Stimulated activated CD8-positive, alpha-beta memory T cell treated with anti-CD3 and anti-CD28 coated beads, Interleukin-15, amount 100 ng/mL, for 1 hour (primary cell): ENCODE data around the gene KIFC3.
"Not testable (repeated sequence)": the region's sequence is repeated elsewhere in the genome, so short reads cannot be mapped to it uniquely, and the experiment has no call there.

ENCODE experiments used
- DNase-seq: peaks from one replicate; pipeline ENCODE4 v3.0.0-alpha.2; 2020; ENCODE audit warnings: low read depth

The KIFC3 gene

GRCh38 chr16:57803134-57803990 lies 1.1 kb upstream of the KIFC3 start:
- no peak for DNase-seq

- DNase-seq, result no peak
Measured at GRCh38 chr16:57801809-57802340, 416 bp downstream of the KIFC3 start.

GRCh38 chr16:57801098-57801808 lies 1.0 kb downstream of the KIFC3 start:
- no peak for DNase-seq

GRCh38 chr16:57800200-57801097 lies 1.8 kb downstream of the KIFC3 start:
- no peak for DNase-seq

GRCh38 chr16:57799600-57800199 lies 2.6 kb downstream of the KIFC3 start:
- DNase-seq, result no peak

GRCh38 chr16:57798953-57799599 lies 3.2 kb downstream of the KIFC3 start:
- no peak for DNase-seq

- no peak for DNase-seq
Measured at GRCh38 chr16:57798267-57798810, 4.0 kb downstream of the KIFC3 start.

- DNase-seq, result no peak
Measured at GRCh38 chr16:57797526-57798266, 4.6 kb downstream of the KIFC3 start.

- DNase-seq, result no peak
Measured at GRCh38 chr16:57797216-57797525, 5.1 kb downstream of the KIFC3 start.

GRCh38 chr16:57796014-57796413 lies 6.3 kb downstream of the KIFC3 start:
- not testable (repeated sequence) for DNase-seq

GRCh38 chr16:57795431-57795878 lies 6.8 kb downstream of the KIFC3 start:
- no peak for DNase-seq

GRCh38 chr16:57794849-57795430 lies 7.4 kb downstream of the KIFC3 start:
- DNase-seq, result no peak

- no peak for DNase-seq
Measured at GRCh38 chr16:57791893-57792461, 10.3 kb downstream of the KIFC3 start.

GRCh38 chr16:57791195-57791892 lies 10.9 kb downstream of the KIFC3 start:
- no peak for DNase-seq

- no peak for DNase-seq
Measured at GRCh38 chr16:57788951-57789350, 13.3 kb downstream of the KIFC3 start.

- no peak for DNase-seq
Measured at GRCh38 chr16:57788252-57788841, 13.9 kb downstream of the KIFC3 start.

- DNase-seq, result no peak
Measured at GRCh38 chr16:57787519-57787905, 14.8 kb downstream of the KIFC3 start.
